Nephron (organoid): ENCODE measurements around the gene MTUS2.

ENCODE experiments used
- H3K27ac Mint-ChIP-seq, 3 experiments: 2 replicates each; pipeline ENCODE4 v1.8.0; 2020; ENCODE audit warnings: mixed read lengths in 3 of 3, mild to moderate bottlenecking in 2 of 3, moderate library complexity in 1 of 3
- H3K27me3 Mint-ChIP-seq: 2 replicates; pipeline ENCODE4 v1.8.0; 2021; ENCODE audit warnings: low read depth, mild to moderate bottlenecking, moderate library complexity, mixed read lengths
- H3K36me3 Mint-ChIP-seq: 2 replicates; pipeline ENCODE4 v1.8.0; 2020; ENCODE audit warnings: low read depth, mixed read lengths
- H3K4me1 Mint-ChIP-seq: 2 replicates; pipeline ENCODE4 v1.8.0; 2020; ENCODE audit warnings: mixed read lengths
- H3K4me3 Mint-ChIP-seq, 3 experiments: 2 replicates each; pipeline ENCODE4 v1.8.0; 2020; ENCODE audit warnings: mild to moderate bottlenecking in 3 of 3, mixed read lengths in 3 of 3, moderate library complexity in 2 of 3
- H3K9me3 Mint-ChIP-seq: 2 replicates; pipeline ENCODE4 v1.8.0; 2020; ENCODE audit warnings: mixed read lengths
- CTCF ChIP-seq, 3 experiments: fragments of 200-600 bp; sonication (generic); IDR thresholded peaks; one replicate each; pipeline ENCODE4 v1.5.0; 2021; ENCODE audit warnings: antibody characterized with exemption in 3 of 3; ENCODE audit not compliant: unreplicated experiment in 3 of 3

MTUS2 gene

GRCh38 chr13:29502391-29503008, 682.4 kb downstream of the MTUS2 start:
- H3K9me3 Mint-ChIP-seq: no peaks in the 10 kb centered on the region
- H3K27me3 Mint-ChIP-seq: peaks cover 30% of the 10 kb centered on the region
- H3K4me1 Mint-ChIP-seq: peaks cover 81% of the 10 kb centered on the region
- no peak overlapping the region for H3K4me3 Mint-ChIP-seq
- no peaks in the 10 kb centered on the region for H3K36me3 Mint-ChIP-seq
- TF ChIP-seq CTCF (IDR thresholded peaks at IDR 0.05; ENCODE audit: unreplicated experiment in 3 of 3): no peak
- H3K27ac Mint-ChIP-seq: no peak overlapping the region

GRCh38 chr13:29503041-29503837, 683.1 kb downstream of the MTUS2 start:
- Mint-ChIP-seq H3K36me3 (no peaks in the 10 kb centered on the region), H3K4me1 (peaks cover 81% of the 10 kb centered on the region), H3K27ac (no peak overlapping the region), H3K27me3 (peaks cover 35% of the 10 kb centered on the region), H3K9me3 (no peaks in the 10 kb centered on the region), H3K4me3 (peak overlapping the region in 1 of 3 experiments; percentile 42)
- no peak for TF ChIP-seq CTCF (IDR thresholded peaks at IDR 0.05; ENCODE audit: unreplicated experiment in 3 of 3)

GRCh38 chr13:29504691-29505090, 684.6 kb downstream of the MTUS2 start:
- no peaks in the 10 kb centered on the region for H3K36me3 Mint-ChIP-seq
- TF ChIP-seq CTCF (IDR thresholded peaks at IDR 0.05; ENCODE audit: unreplicated experiment in 3 of 3): no peak
- H3K4me1 Mint-ChIP-seq: peaks cover 83% of the 10 kb centered on the region
- H3K9me3 Mint-ChIP-seq: no peaks in the 10 kb centered on the region
- peaks cover 35% of the 10 kb centered on the region for H3K27me3 Mint-ChIP-seq
- H3K27ac Mint-ChIP-seq: no peak overlapping the region
- no peak overlapping the region for H3K4me3 Mint-ChIP-seq

- H3K27me3 Mint-ChIP-seq: peaks cover 35% of the 10 kb centered on the region
- peaks cover 83% of the 10 kb centered on the region for H3K4me1 Mint-ChIP-seq
- no peak for TF ChIP-seq CTCF (IDR thresholded peaks at IDR 0.05; ENCODE audit: unreplicated experiment in 3 of 3)
- no peak overlapping the region for H3K27ac Mint-ChIP-seq
- H3K9me3 Mint-ChIP-seq: no peaks in the 10 kb centered on the region
- no peaks in the 10 kb centered on the region for H3K36me3 Mint-ChIP-seq
- H3K4me3 Mint-ChIP-seq: peak overlapping the region in 1 of 3 experiments; percentile 23
Observed at GRCh38 chr13:29505511-29505910, 685.4 kb downstream of the MTUS2 start.

GRCh38 chr13:29505950-29506349, 685.8 kb downstream of the MTUS2 start:
- H3K4me3 Mint-ChIP-seq: peak overlapping the region in 1 of 3 experiments; percentile 80

More at GRCh38 chr13:29505950-29506349, 685.8 kb downstream of the MTUS2 start:
- H3K9me3 Mint-ChIP-seq: no peaks in the 10 kb centered on the region
- TF ChIP-seq CTCF (IDR thresholded peaks at IDR 0.05; ENCODE audit: unreplicated experiment in 3 of 3): no peak
- H3K27me3 Mint-ChIP-seq: peaks cover 34% of the 10 kb centered on the region
- H3K36me3 Mint-ChIP-seq: no peaks in the 10 kb centered on the region
- H3K27ac Mint-ChIP-seq: no peak overlapping the region
- H3K4me1 Mint-ChIP-seq: peaks cover 83% of the 10 kb centered on the region
